Lower leg skin (tissue), 3 donors: Measurements from ENCODE around the gene PTPRQ.

Source experiments
- POLR2A ChIP-seq, 2 donors: fragments of 450-650 bp; IDR thresholded peaks; one replicate each; pipeline ENCODE4 v1.6.1; 2016 to 2017; ENCODE audit warnings: antibody characterized with exemption in 2 of 2, mild to moderate bottlenecking in 1 of 2, moderate library complexity in 1 of 2
- TF ChIP-seq, protein P1 (sequence below), 3 donors: fragments of 450-650 bp; IDR thresholded peaks; one replicate each; pipeline ENCODE4 v1.5.1; 2016; ENCODE audit warnings: antibody characterized with exemption in 3 of 3, mild to moderate bottlenecking in 3 of 3, moderate library complexity in 2 of 3

DNA sequence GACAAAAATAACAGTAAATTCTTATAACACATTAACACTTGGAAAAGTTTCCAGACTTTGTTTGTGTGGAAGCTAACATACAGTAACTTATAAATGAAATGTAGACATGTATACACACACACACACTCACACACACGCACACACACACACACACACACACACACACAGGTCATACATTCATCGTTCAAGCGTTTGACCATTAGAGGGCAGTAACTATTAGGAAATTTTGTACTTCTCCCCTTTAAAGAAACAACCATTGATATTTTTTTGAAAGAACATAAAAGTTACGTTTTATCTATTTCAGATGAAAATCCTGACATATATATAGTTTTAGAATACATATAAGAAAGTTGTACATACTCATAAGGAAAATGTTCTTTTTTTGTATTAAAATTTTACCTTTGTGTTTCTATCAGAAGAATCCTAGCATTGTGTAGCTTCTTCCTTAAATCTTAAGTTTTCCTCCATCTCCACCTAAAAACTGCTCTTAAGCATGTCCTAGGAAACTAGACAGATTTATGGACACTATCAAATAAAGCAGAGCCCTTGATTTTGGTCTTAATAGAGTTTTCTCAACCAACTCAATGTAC, 29.0 kb downstream of the PTPRQ start:
- TF ChIP-seq, protein P1, sequence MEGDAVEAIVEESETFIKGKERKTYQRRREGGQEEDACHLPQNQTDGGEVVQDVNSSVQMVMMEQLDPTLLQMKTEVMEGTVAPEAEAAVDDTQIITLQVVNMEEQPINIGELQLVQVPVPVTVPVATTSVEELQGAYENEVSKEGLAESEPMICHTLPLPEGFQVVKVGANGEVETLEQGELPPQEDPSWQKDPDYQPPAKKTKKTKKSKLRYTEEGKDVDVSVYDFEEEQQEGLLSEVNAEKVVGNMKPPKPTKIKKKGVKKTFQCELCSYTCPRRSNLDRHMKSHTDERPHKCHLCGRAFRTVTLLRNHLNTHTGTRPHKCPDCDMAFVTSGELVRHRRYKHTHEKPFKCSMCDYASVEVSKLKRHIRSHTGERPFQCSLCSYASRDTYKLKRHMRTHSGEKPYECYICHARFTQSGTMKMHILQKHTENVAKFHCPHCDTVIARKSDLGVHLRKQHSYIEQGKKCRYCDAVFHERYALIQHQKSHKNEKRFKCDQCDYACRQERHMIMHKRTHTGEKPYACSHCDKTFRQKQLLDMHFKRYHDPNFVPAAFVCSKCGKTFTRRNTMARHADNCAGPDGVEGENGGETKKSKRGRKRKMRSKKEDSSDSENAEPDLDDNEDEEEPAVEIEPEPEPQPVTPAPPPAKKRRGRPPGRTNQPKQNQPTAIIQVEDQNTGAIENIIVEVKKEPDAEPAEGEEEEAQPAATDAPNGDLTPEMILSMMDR (IDR thresholded peaks at IDR 0.05) = no peak
- TF ChIP-seq POLR2A (IDR thresholded peaks at IDR 0.05) = no peak
